Central memory CD4-positive, alpha-beta T cell (primary cell): ENCODE results near the gene CATSPER3.

Experiments used
- DNase-seq: peaks from one replicate; pipeline ENCODE4 v3.0.0; 2022

The CATSPER3 gene

GRCh38 chr5:135011355-135012032 lies 43.8 kb downstream of the CATSPER3 start:
- DNase-seq: no peak

- DNase-seq: no peak
Measured at GRCh38 chr5:135012033-135012588, 44.4 kb downstream of the CATSPER3 start.

GRCh38 chr5:135012951-135013391 lies 45.3 kb downstream of the CATSPER3 start:
- no peak for DNase-seq

- DNase-seq: no peak
Measured at GRCh38 chr5:135013445-135013844, 45.7 kb downstream of the CATSPER3 start.

GRCh38 chr5:135013947-135014570 lies 46.4 kb downstream of the CATSPER3 start:
- no peak for DNase-seq

- DNase-seq: no peak
Measured at GRCh38 chr5:135015942-135016341, 48.2 kb downstream of the CATSPER3 start.

GRCh38 chr5:135016861-135017290 lies 49.2 kb downstream of the CATSPER3 start:
- no peak for DNase-seq

GRCh38 chr5:135018457-135018856 lies 50.8 kb downstream of the CATSPER3 start:
- DNase-seq: no peak

- DNase-seq: no peak
Measured at GRCh38 chr5:135019314-135019713, 51.6 kb downstream of the CATSPER3 start.

- no peak for DNase-seq
Measured at GRCh38 chr5:135020111-135020895, 52.6 kb downstream of the CATSPER3 start.

GRCh38 chr5:135024956-135025729 lies 57.4 kb downstream of the CATSPER3 start:
- no peak for DNase-seq

GRCh38 chr5:135025730-135026644 lies 58.3 kb downstream of the CATSPER3 start:
- DNase-seq: no peak

- DNase-seq: no peak
Measured at GRCh38 chr5:135026645-135027265, 59.0 kb downstream of the CATSPER3 start.

GRCh38 chr5:135027266-135027696 lies 59.6 kb downstream of the CATSPER3 start:
- DNase-seq: no peak

- DNase-seq: no peak
Measured at GRCh38 chr5:135027697-135028615, 60.2 kb downstream of the CATSPER3 start.

GRCh38 chr5:135028791-135029476 lies 61.2 kb downstream of the CATSPER3 start:
- no peak for DNase-seq

GRCh38 chr5:135029477-135030122 lies 61.9 kb downstream of the CATSPER3 start:
- DNase-seq: no peak

GRCh38 chr5:135030123-135030955 lies 62.6 kb downstream of the CATSPER3 start:
- DNase-seq: no peak
